ENCODE measurements around the gene SFMBT2.

The SFMBT2 gene

DNA sequence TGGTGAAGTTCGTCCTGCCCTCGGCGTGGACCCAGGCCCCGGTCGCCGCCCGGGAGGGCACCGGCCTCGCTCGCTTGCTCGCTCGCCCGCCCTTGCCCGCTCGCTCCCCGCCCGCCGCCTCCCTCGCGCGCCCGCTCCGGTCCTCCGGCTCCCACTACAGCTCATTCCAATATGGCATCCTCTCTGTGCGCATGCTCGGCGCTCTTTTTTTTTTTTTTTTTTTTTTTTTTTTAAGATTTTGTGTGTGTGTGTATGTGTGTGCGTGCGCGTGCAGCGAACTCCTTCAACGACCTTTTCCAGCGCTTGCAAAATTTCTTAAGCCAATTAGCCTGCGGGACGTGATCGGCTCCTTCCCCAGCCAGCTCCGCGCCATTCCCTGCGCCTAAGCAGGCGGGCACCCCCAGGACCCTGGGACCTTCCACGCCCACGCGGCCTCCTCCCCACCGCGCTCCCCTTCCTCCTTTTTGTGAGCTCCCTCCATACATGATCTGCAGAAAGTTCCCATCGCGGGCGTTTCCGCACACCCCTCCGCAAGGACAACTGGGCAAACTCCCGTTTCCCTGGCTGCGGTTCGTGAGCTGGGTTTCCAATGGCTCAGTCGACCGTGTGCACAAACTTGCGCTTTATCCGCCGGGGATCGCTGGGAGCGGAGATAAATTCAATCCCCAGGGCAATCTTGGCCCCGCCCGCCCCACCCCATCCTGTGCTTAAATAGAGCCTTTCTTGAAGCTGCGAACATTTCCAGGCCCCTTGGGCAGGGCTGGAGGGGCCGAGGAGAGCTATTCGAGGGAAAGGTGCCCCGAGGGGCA lies at the start of gene SFMBT2:
Gene SFMBT2 (minus strand): TSS at position 173 of the 809 bp plus-strand sequence. CDS start 29,136 bp downstream, outside the sequence.
- Mint-ChIP-seq H3K9me3 (no peaks in the 10 kb centered on the region), H3K27me3 (peaks cover 31% of the 10 kb centered on the region), H3K36me3 (peaks cover 9% of the 10 kb centered on the region), H3K4me1 (peaks cover 51% of the 10 kb centered on the region), H3K4me3 (peak within 1 kb of the TSS; percentile 90), H3K27ac (peak within 1 kb of the TSS; percentile 92)
- CTCF ChIA-PET, result interaction anchor here (0.7 to 6.2 kb wide), 14 partner anchors 9 to 965 kb away, joined by 3 to 56 read pairs (median 4); no protein-coding TSS in a partner anchor
- DNase-seq, result peak; percentile 79

- CTCF ChIA-PET, result no interaction called here
- Mint-ChIP-seq H3K9me3 (no peaks in the 10 kb centered on the region), H3K36me3 (no peaks in the 10 kb centered on the region), H3K27me3 (peaks cover 20% of the 10 kb centered on the region), H3K4me1 (no peaks in the 10 kb centered on the region), H3K27ac (no peak overlapping the region), H3K4me3 (no peak overlapping the region)
- no peak for DNase-seq
These were observed 49.2 kb upstream of the SFMBT2 start for GRCh38 chr10:7460006-7460405.

GRCh38 chr10:7458556-7458955 lies 47.7 kb upstream of the SFMBT2 start:
- CTCF ChIA-PET, result no interaction called here
- Mint-ChIP-seq H3K27ac (no peak overlapping the region), H3K9me3 (peaks cover 3% of the 10 kb centered on the region)

GRCh38 chr10:7457478-7458316 lies 46.9 kb upstream of the SFMBT2 start:
- Mint-ChIP-seq H3K27ac (no peak overlapping the region), H3K4me3 (no peak overlapping the region), H3K9me3 (peaks cover 3% of the 10 kb centered on the region), H3K4me1 (no peaks in the 10 kb centered on the region), H3K36me3 (no peaks in the 10 kb centered on the region), H3K27me3 (peaks cover 5% of the 10 kb centered on the region)
- CTCF ChIA-PET, result no interaction called here
- DNase-seq, result no peak

More at GRCh38 chr10:7458556-7458955, 47.7 kb upstream of the SFMBT2 start:
- Mint-ChIP-seq H3K36me3 (no peaks in the 10 kb centered on the region), H3K4me1 (no peaks in the 10 kb centered on the region), H3K4me3 (no peak overlapping the region), H3K27me3 (peaks cover 8% of the 10 kb centered on the region)
- DNase-seq, result no peak

DNA sequence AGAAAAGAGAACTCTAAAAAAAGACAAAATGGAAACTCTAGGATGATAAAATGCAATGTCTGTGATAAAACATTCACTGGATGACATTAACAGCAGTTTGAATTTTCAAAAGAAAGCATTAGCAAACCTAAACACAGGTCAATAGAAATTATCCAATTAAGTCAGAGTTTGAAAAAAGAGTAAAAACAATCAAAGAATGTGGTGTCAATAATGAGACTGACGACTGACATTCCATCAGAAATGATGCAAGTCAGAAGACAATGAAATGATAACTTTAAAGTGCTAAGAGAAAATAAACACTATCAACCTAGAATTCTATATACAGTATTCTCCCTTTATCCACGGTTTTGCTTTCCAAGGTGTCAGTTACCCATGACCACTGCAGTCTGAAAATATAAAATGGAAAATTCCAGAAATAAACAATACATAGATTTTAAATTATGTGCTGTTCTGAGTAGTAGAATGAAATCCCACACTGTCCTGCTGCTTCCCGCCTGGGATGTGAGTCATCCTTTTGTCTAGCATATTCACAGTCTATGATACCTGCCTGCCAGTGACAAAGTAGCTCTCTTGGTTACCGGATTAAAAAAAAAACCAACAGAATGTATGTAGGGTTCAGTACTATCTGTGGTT lies 38.3 kb upstream of the SFMBT2 start:
- peaks cover 14% of the 10 kb centered on the region for H3K27me3 Mint-ChIP-seq
- no peak overlapping the region for H3K4me3 Mint-ChIP-seq
- peaks cover 31% of the 10 kb centered on the region for H3K9me3 Mint-ChIP-seq
- H3K36me3 Mint-ChIP-seq, result peaks cover 1% of the 10 kb centered on the region
- H3K27ac Mint-ChIP-seq, result peak overlapping the region; percentile 29
- H3K4me1 Mint-ChIP-seq, result no peaks in the 10 kb centered on the region
- no peak for DNase-seq
- CTCF ChIA-PET, result no interaction called here

GRCh38 chr10:7445474-7446185 lies 34.8 kb upstream of the SFMBT2 start:
- peaks cover 33% of the 10 kb centered on the region for H3K27me3 Mint-ChIP-seq
- H3K36me3 Mint-ChIP-seq, result peaks cover 1% of the 10 kb centered on the region
- H3K27ac Mint-ChIP-seq, result no peak overlapping the region
- no peak for DNase-seq
- CTCF ChIA-PET, result interaction anchor here (0.6 to 1.6 kb wide), 2 partner anchors 74 to 527 kb away, joined by 3 read pairs; no protein-coding TSS in a partner anchor
- H3K9me3 Mint-ChIP-seq, result peaks cover 23% of the 10 kb centered on the region
- no peaks in the 10 kb centered on the region for H3K4me1 Mint-ChIP-seq
- no peak overlapping the region for H3K4me3 Mint-ChIP-seq

GRCh38 chr10:7444551-7445121 lies 33.8 kb upstream of the SFMBT2 start:
- no peak for DNase-seq
- peaks cover 37% of the 10 kb centered on the region for H3K27me3 Mint-ChIP-seq
- H3K27ac Mint-ChIP-seq, result no peak overlapping the region
- H3K4me3 Mint-ChIP-seq, result no peak overlapping the region
- peaks cover 1% of the 10 kb centered on the region for H3K36me3 Mint-ChIP-seq
- CTCF ChIA-PET, result interaction anchor here (1.6 kb wide), 1 partner anchor 526 kb away, joined by 3 read pairs; no protein-coding TSS in a partner anchor
- peaks cover 18% of the 10 kb centered on the region for H3K9me3 Mint-ChIP-seq
- no peaks in the 10 kb centered on the region for H3K4me1 Mint-ChIP-seq

GRCh38 chr10:7443036-7443435 lies 32.2 kb upstream of the SFMBT2 start:
- H3K27ac Mint-ChIP-seq, result no peak overlapping the region
- peaks cover 38% of the 10 kb centered on the region for H3K27me3 Mint-ChIP-seq
- H3K4me1 Mint-ChIP-seq, result no peaks in the 10 kb centered on the region
- no peak for DNase-seq
- H3K36me3 Mint-ChIP-seq, result peaks cover 1% of the 10 kb centered on the region
- H3K4me3 Mint-ChIP-seq, result no peak overlapping the region
- CTCF ChIA-PET, result interaction anchor here (1.0 kb wide), 1 partner anchor 322 kb away, joined by 3 read pairs; no protein-coding TSS in a partner anchor
- H3K9me3 Mint-ChIP-seq, result peaks cover 3% of the 10 kb centered on the region

DNA sequence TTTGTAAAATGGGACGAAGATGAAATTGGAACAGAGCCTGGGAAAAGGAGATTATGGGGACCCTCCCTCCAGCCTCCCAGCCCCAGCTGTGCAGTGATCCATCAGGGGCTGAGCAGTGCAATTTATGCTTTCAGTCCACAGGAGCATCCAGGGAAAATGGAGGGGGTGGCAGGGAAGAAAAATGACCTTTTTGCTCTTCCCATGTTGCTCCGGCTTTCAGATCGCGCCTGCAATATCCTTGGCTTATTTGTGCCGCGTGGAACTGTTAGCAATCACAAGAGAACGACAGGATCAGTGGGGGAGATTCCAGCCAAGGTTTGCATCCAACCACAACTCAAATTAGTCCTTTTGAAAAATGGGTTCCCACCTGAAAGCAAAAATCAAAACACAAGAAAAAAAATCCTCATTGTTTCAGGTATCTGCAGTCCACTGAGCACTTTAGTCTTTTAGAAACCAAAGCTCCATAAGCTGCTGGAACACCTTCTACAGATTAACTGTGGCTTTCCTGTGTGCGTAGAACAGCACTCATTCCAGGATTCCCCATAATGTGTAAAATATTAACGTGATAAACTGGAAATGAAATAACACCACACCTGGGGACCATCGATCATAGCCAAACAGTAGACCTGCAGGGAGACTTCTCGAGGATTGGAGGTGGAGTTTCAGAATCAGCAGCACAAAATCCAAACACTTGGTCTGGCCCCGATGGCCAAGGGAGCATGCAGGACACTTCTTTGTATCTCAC lies 30.7 kb upstream of the SFMBT2 start:
- Mint-ChIP-seq H3K36me3 (no peaks in the 10 kb centered on the region), H3K27ac (no peak overlapping the region), H3K4me1 (peaks cover 6% of the 10 kb centered on the region), H3K4me3 (no peak overlapping the region), H3K27me3 (peaks cover 38% of the 10 kb centered on the region), H3K9me3 (no peaks in the 10 kb centered on the region)
- CTCF ChIA-PET, result no interaction called here
- no peak for DNase-seq

GRCh38 chr10:7439696-7440095 lies 28.9 kb upstream of the SFMBT2 start:
- Mint-ChIP-seq H3K4me3 (no peak overlapping the region), H3K27ac (no peak overlapping the region), H3K4me1 (peaks cover 12% of the 10 kb centered on the region), H3K9me3 (no peaks in the 10 kb centered on the region), H3K27me3 (peaks cover 29% of the 10 kb centered on the region), H3K36me3 (no peaks in the 10 kb centered on the region)
- no peak for DNase-seq
- CTCF ChIA-PET, result no interaction called here

- H3K36me3 Mint-ChIP-seq, result no peaks in the 10 kb centered on the region
- H3K4me1 Mint-ChIP-seq, result peaks cover 12% of the 10 kb centered on the region
- CTCF ChIA-PET, result no interaction called here
- no peak overlapping the region for H3K4me3 Mint-ChIP-seq
- H3K9me3 Mint-ChIP-seq, result no peaks in the 10 kb centered on the region
- peaks cover 29% of the 10 kb centered on the region for H3K27me3 Mint-ChIP-seq
- H3K27ac Mint-ChIP-seq, result no peak overlapping the region
- DNase-seq, result no peak
These were observed 27.6 kb upstream of the SFMBT2 start for GRCh38 chr10:7438196-7438986.

DNA sequence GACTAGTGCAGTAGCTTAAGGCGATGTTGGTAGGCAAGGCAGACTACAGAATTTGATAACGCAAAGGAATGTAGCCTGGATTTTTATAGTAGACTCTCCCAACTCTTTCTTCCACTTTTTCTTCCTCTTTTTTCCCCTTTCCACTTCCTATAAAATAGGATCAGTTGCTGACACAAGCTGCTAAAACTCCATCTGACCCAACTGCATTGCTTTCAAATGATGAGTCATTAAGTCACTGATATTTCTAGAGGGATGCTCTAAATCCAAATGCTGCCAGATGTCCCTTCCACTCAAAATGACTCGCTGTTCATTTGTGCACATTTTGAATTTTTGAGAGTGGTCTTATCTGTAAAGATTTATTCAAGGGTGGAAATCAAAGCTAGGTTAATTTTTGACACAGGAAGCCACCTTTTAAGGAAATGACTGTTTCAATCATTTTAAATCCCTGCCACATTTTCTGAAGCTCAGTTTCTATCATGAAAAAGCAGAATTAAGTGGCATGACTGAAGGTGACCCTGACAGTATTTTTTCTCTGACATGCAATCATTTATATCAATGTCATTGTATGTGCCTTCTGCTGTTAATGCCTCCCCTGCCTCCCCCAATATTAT lies 25.8 kb upstream of the SFMBT2 start:
- H3K27me3 Mint-ChIP-seq, result peaks cover 19% of the 10 kb centered on the region
- peaks cover 12% of the 10 kb centered on the region for H3K4me1 Mint-ChIP-seq
- H3K36me3 Mint-ChIP-seq, result no peaks in the 10 kb centered on the region
- H3K4me3 Mint-ChIP-seq, result no peak overlapping the region
- CTCF ChIA-PET, result interaction anchor here (0.8 to 1.7 kb wide), 4 partner anchors 11 to 89 kb away, joined by 3 to 5 read pairs (median 4); no protein-coding TSS in a partner anchor
- no peak overlapping the region for H3K27ac Mint-ChIP-seq
- no peaks in the 10 kb centered on the region for H3K9me3 Mint-ChIP-seq
- no peak for DNase-seq
